SU-DHL-6 (cell line): Measurements from ENCODE around the gene CLNK.

ENCODE experiments used
- H2AFZ ChIP-seq: fragments of 200-600 bp; sonication (generic); 2 replicates; pipeline ENCODE4 v1.6.1; 2014; ENCODE audit warnings: low read depth, mild to moderate bottlenecking, moderate library complexity, mixed read lengths, antibody characterized with exemption, low read length; ENCODE audit not compliant: severe bottlenecking
- H3F3A ChIP-seq: fragments of 200-600 bp; shearing (Covaris generic); 2 replicates; pipeline ENCODE4 v1.6.0; 2016; ENCODE audit warnings: antibody characterized with exemption, mild to moderate bottlenecking; ENCODE audit not compliant: insufficient read depth
- H3K27ac ChIP-seq: fragments of 200-600 bp; sonication (generic); 2 replicates; pipeline ENCODE4 v1.5.1; 2016; ENCODE audit warnings: low read depth, mild to moderate bottlenecking, low read length, moderate library complexity, mixed read lengths
- H3K27me3 ChIP-seq: fragments of 200-600 bp; sonication (generic), shearing (Covaris generic); 2 replicates; pipeline ENCODE4 v1.6.0; 2014; ENCODE audit warnings: mild to moderate bottlenecking, low read length
- H3K36me3 ChIP-seq: fragments of 200-600 bp; sonication (generic); 2 replicates; pipeline ENCODE4 v1.6.1; 2014; ENCODE audit warnings: mild to moderate bottlenecking, low read length, mixed read lengths
- H3K4me2 ChIP-seq: fragments of 300-600, 200-600 bp; shearing (Covaris generic), sonication (generic); 2 replicates; pipeline ENCODE4 v1.6.0; 2014; ENCODE audit warnings: low read length, low read depth, mild to moderate bottlenecking; ENCODE audit not compliant: poor library complexity, severe bottlenecking
- H3K4me3 ChIP-seq: fragments of 200-600 bp; sonication (generic); 2 replicates; pipeline ENCODE4 v1.5.1; 2014; ENCODE audit warnings: antibody characterized with exemption, low read length, mild to moderate bottlenecking, mixed read lengths; ENCODE audit not compliant: insufficient read depth, poor library complexity, severe bottlenecking
- H3K79me2 ChIP-seq: fragments of 200-600 bp; sonication (generic); 2 replicates; pipeline ENCODE4 v1.6.1; 2014; ENCODE audit warnings: mild to moderate bottlenecking, low read length, moderate library complexity; ENCODE audit not compliant: insufficient read depth
- H3K9ac ChIP-seq: fragments of 200-600 bp; sonication (generic); 2 replicates; pipeline ENCODE4 v1.7.0; 2014; ENCODE audit warnings: mild to moderate bottlenecking, low read length
- H3K9me2 ChIP-seq: fragments of 200-600 bp; sonication (generic); replicated peaks from 2 replicates; pipeline ENCODE4 v1.6.1; 2014; ENCODE audit warnings: low read length; ENCODE audit not compliant: insufficient read depth
- H3K9me3 ChIP-seq: fragments of 200-600 bp; sonication (generic); 2 replicates; pipeline ENCODE4 v1.6.1; 2014; ENCODE audit warnings: low read length, mixed read lengths; ENCODE audit not compliant: insufficient read depth
- H4K20me1 ChIP-seq: fragments of 200-600 bp; sonication (generic); 2 replicates; pipeline ENCODE4 v1.6.1; 2014; ENCODE audit warnings: low read depth, mild to moderate bottlenecking, antibody characterized with exemption, low read length, moderate library complexity, mixed read lengths
- CTCF ChIP-seq: fragments of 200-600 bp; sonication (generic); IDR thresholded peaks from one replicate; pipeline ENCODE4 v1.5.1; 2017; ENCODE audit warnings: antibody characterized with exemption, mild to moderate bottlenecking, low read length, moderate library complexity; ENCODE audit not compliant: insufficient read depth, poor library complexity, severe bottlenecking
- EZH2phosphoT487 ChIP-seq: fragments of 200-600 bp; sonication (generic), shearing (Covaris generic); conservative IDR thresholded peaks from 2 replicates; pipeline ENCODE4 v1.6.1; 2018; ENCODE audit warnings: mild to moderate bottlenecking, antibody characterized with exemption, low read length, moderate library complexity, mixed read lengths

CLNK gene

DNA sequence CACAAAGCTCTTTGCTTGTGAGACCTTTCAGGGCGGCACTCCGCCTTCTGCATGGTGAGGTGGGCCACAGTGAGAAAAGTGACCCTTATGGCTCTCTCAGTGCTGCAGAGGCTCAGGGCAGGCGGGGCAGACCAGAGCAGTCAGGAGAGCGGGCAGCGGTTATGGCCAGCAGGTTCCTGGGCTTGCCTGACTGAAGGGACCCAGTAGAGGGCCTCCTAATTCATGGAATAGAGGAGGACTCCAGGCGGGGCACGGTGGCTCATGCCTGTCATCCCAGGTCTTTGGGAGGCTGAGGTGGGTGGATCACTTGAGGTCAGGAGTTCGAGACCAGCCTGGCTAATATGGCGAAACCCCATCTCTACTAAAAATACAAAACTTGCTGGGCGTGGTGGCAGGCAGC is 91.4 kb downstream of the CLNK start:
- H3K4me3 ChIP-seq, result no peak overlapping the region
- TF ChIP-seq EZH2phosphoT487 (no peak), CTCF (no peak)
- no peak overlapping the region for H3K4me2 ChIP-seq
- no peaks in the 10 kb centered on the region for H3K36me3 ChIP-seq
- no peaks in the 10 kb centered on the region for H3F3A ChIP-seq
- H2AFZ ChIP-seq, result no peak overlapping the region
- H3K9me3 ChIP-seq, result no peaks in the 10 kb centered on the region
- H3K27me3 ChIP-seq, result no peaks in the 10 kb centered on the region
- no peaks in the 10 kb centered on the region for H3K9me2 ChIP-seq
- H4K20me1 ChIP-seq, result no peaks in the 10 kb centered on the region
- no peaks in the 10 kb centered on the region for H3K79me2 ChIP-seq
- H3K9ac ChIP-seq, result no peak overlapping the region
- no peak overlapping the region for H3K27ac ChIP-seq

DNA sequence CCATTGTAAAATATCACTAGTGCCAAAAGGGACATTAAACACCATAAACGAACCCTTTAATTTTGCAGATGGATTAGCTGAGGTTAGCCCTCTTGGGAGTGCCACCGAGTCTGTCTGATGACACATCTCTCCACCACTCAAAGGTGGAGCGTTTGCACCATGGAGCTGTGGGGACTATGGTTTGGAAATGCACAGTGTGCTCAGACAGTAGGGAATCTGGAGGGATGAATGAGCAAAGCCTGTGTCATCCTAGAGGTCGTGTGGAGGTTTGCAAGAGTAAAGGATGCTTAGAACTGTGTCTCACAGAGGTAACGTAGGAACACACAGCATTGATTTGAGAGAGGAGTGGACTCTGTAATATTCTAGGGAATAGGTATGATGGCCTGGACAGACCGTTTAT is 93.7 kb downstream of the CLNK start:
- no peaks in the 10 kb centered on the region for H3K9me2 ChIP-seq
- no peaks in the 10 kb centered on the region for H3F3A ChIP-seq
- H3K79me2 ChIP-seq, result no peaks in the 10 kb centered on the region
- no peak for TF ChIP-seq CTCF
- TF ChIP-seq EZH2phosphoT487, result no peak
- H3K27ac ChIP-seq, result no peak overlapping the region
- H3K4me2 ChIP-seq, result no peak overlapping the region
- no peaks in the 10 kb centered on the region for H3K9me3 ChIP-seq
- H2AFZ ChIP-seq, result no peak overlapping the region
- H3K36me3 ChIP-seq, result no peaks in the 10 kb centered on the region
- H4K20me1 ChIP-seq, result no peaks in the 10 kb centered on the region
- no peak overlapping the region for H3K9ac ChIP-seq
- no peaks in the 10 kb centered on the region for H3K27me3 ChIP-seq
- H3K4me3 ChIP-seq, result no peak overlapping the region

GRCh38 chr4:10589799-10590198 is 94.8 kb downstream of the CLNK start:
- no peaks in the 10 kb centered on the region for H3K9me3 ChIP-seq
- no peak overlapping the region for H3K27ac ChIP-seq
- TF ChIP-seq EZH2phosphoT487 (no peak), CTCF (no peak)
- H3K4me2 ChIP-seq, result no peak overlapping the region
- no peaks in the 10 kb centered on the region for H3K36me3 ChIP-seq
- no peak overlapping the region for H3K4me3 ChIP-seq
- no peaks in the 10 kb centered on the region for H3K79me2 ChIP-seq
- no peaks in the 10 kb centered on the region for H3K27me3 ChIP-seq
- no peaks in the 10 kb centered on the region for H4K20me1 ChIP-seq
- no peak overlapping the region for H2AFZ ChIP-seq
- H3F3A ChIP-seq, result no peaks in the 10 kb centered on the region
- H3K9ac ChIP-seq, result no peak overlapping the region
- no peaks in the 10 kb centered on the region for H3K9me2 ChIP-seq

DNA sequence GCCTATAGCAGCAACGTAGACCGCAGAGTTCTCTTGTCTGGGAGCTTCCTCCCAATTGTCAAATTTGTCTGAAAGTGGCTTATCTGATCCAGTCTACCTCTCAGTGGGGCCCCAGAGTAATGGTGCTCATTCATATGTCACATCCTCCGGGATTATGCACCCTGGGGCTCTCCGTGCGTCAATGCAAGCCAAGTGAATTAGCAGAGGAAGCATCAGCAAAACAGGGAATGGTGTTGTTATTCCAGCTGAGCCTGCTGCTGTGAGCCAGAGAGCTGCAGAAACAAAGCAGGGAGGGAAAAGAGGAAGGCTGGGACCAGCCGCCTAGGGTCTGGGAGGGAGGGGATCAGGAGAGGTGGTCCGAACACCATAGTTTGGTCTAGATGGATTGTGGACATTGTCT is 95.2 kb downstream of the CLNK start:
- no peak overlapping the region for H3K27ac ChIP-seq
- TF ChIP-seq EZH2phosphoT487, result no peak
- no peak for TF ChIP-seq CTCF
- no peak overlapping the region for H3K4me2 ChIP-seq

More for the DNA sequence above, 95.2 kb downstream of the CLNK start:
- Histone ChIP-seq H2AFZ (no peak overlapping the region), H3K9ac (no peak overlapping the region), H3K9me2 (no peaks in the 10 kb centered on the region), H3K36me3 (no peaks in the 10 kb centered on the region), H4K20me1 (no peaks in the 10 kb centered on the region), H3K9me3 (no peaks in the 10 kb centered on the region), H3F3A (no peaks in the 10 kb centered on the region), H3K4me3 (no peak overlapping the region), H3K27me3 (no peaks in the 10 kb centered on the region), H3K79me2 (no peaks in the 10 kb centered on the region)
